Keratinocyte (primary cell): Measurements from ENCODE around the gene SCUBE3.

Experiments used
- CTCF ChIP-seq, 3 experiments: IDR thresholded peaks in 1 of 3; conservative IDR thresholded peaks in 1 of 3; optimal IDR thresholded peaks in 1 of 3; 2 replicates in 2 of 3; 3 replicates in 1 of 3; pipeline versions ENCODE3 to v1.5.1; 2011; ENCODE audit warnings: low read length in 3 of 3, mild to moderate bottlenecking in 3 of 3, moderate library complexity in 2 of 3, control low read depth in 1 of 3, inconsistent platforms in 1 of 3; ENCODE audit not compliant: insufficient read depth in 2 of 3; ENCODE audit errors: extremely low read depth in 1 of 3
- EZH2 ChIP-seq: IDR thresholded peaks from one replicate; pipeline ENCODE4 v1.6.1; 2012; ENCODE audit warnings: inconsistent platforms, mild to moderate bottlenecking, low read length, moderate library complexity

DNA sequence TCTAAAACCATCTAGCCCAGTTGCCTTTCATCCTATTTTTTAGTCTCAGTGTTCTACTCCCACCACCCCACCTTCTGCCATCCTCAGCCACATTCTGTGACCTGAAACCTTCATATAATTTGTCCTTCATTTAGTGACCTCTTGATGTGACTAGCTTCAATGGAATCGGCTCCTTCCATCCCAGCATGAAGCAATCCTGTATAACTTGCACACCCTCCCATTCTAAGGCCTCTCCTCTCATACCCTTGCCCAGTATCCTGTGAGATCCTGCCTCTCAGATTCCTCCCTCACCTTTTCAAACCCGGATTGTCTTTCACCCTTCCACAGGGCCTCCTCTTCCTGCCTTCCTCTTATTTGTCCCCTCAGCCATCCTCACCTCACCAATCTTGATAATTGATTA, 48.8 kb downstream of the SCUBE3 start:
- TF ChIP-seq CTCF (optimal IDR thresholded peaks at IDR 0.05 in 1 of 3, IDR thresholded peaks at IDR 0.05 in 1 of 3, conservative IDR thresholded peaks at IDR 0.05 in 1 of 3; ENCODE audit: extremely low read depth in 1 of 3, insufficient read depth in 2 of 3, low read length in 3 of 3) (no peak), EZH2 (no peak)
